ENCODE measurements around the gene NEFH.

DNA sequence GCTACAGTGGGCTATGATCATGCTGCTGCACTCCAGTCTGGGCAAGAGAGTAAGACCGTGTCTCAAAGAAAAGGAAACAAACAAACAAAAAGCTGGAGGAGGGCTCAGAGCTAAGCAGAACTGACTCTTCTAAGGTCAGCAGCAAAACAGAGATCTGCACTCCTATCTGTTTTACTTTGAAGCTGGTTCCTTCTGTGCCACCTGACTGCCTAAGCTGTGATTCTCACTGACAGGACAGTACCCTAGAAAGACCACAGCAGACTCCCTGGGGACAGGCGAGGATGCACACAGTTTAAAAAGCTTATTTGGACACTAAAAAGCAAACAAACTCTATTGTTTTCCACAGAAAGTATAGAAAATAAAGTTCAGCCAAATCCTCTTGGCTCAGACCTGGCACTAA, 30.5 kb downstream of the NEFH start:
- TF ChIP-seq EZH2phosphoT487 (IDR thresholded peaks at IDR 0.05): no peak
- TF ChIP-seq, protein P1, sequence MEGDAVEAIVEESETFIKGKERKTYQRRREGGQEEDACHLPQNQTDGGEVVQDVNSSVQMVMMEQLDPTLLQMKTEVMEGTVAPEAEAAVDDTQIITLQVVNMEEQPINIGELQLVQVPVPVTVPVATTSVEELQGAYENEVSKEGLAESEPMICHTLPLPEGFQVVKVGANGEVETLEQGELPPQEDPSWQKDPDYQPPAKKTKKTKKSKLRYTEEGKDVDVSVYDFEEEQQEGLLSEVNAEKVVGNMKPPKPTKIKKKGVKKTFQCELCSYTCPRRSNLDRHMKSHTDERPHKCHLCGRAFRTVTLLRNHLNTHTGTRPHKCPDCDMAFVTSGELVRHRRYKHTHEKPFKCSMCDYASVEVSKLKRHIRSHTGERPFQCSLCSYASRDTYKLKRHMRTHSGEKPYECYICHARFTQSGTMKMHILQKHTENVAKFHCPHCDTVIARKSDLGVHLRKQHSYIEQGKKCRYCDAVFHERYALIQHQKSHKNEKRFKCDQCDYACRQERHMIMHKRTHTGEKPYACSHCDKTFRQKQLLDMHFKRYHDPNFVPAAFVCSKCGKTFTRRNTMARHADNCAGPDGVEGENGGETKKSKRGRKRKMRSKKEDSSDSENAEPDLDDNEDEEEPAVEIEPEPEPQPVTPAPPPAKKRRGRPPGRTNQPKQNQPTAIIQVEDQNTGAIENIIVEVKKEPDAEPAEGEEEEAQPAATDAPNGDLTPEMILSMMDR (IDR thresholded peaks at IDR 0.05): no peak
- no peak for TF ChIP-seq EZH2 (IDR thresholded peaks at IDR 0.05)
